ENCODE results near the gene ALG12. TPM values are rescaled to one million over a fixed set of nuclear protein-coding genes. Genes with fewer than 3 reads are reported as not detected.

Gene ALG12
- total RNA-seq, 2 donors from 2014 or later, result 17.4 to 30.1 TPM

GRCh38 chr22:49915610-49916009, 2.6 kb downstream of the ALG12 start:
- no peak for ATAC-seq (ENCODE audit: insufficient number of reproducible peaks, low FRiP score, low read depth)
- Histone ChIP-seq H3K27me3 (replicated peaks; ENCODE audit: insufficient read depth) (no peaks in the 10 kb centered on the region), H3K36me3 (peaks cover 14% of the 10 kb centered on the region), H3K27ac (no peak overlapping the region), H3K4me1 (ENCODE audit: control insufficient read depth in 1 of 2, low read depth in 2 of 2) (peaks cover 9 to 25% of the 10 kb centered on the region in 2 donors), H3K4me3 (no peak overlapping the region), H3K9me3 (no peaks in the 10 kb centered on the region)
- no peak for DNase-seq (ENCODE audit: low spot score)
- no peak for TF ChIP-seq CTCF (IDR thresholded peaks at IDR 0.05)

GRCh38 chr22:49914256-49914655, 4.0 kb downstream of the ALG12 start:
- no peak for ATAC-seq (ENCODE audit: insufficient number of reproducible peaks, low FRiP score, low read depth)
- no peak for DNase-seq (ENCODE audit: low spot score)

GRCh38 chr22:49913446-49913845, 4.8 kb downstream of the ALG12 start:
- ATAC-seq (ENCODE audit: insufficient number of reproducible peaks, low FRiP score, low read depth), result no peak
- H3K36me3 ChIP-seq, result peaks cover 16% of the 10 kb centered on the region
- no peak for TF ChIP-seq CTCF (IDR thresholded peaks at IDR 0.05)

More at GRCh38 chr22:49914256-49914655, 4.0 kb downstream of the ALG12 start:
- Histone ChIP-seq H3K4me3 (no peak overlapping the region), H3K27ac (no peak overlapping the region), H3K36me3 (peaks cover 12% of the 10 kb centered on the region), H3K9me3 (no peaks in the 10 kb centered on the region), H3K4me1 (ENCODE audit: control insufficient read depth in 1 of 2, low read depth in 2 of 2) (peaks cover 7 to 18% of the 10 kb centered on the region in 2 donors), H3K27me3 (replicated peaks; ENCODE audit: insufficient read depth) (no peaks in the 10 kb centered on the region)
- TF ChIP-seq CTCF (IDR thresholded peaks at IDR 0.05), result no peak

GRCh38 chr22:49913026-49913425, 5.2 kb downstream of the ALG12 start:
- H3K27ac ChIP-seq, result no peak overlapping the region
- ATAC-seq (ENCODE audit: insufficient number of reproducible peaks, low FRiP score, low read depth) (no peak), DNase-seq (ENCODE audit: low spot score) (no peak)
- no peaks in the 10 kb centered on the region for H3K9me3 ChIP-seq
- no peaks in the 10 kb centered on the region for H3K27me3 ChIP-seq (replicated peaks; ENCODE audit: insufficient read depth)
- no peak overlapping the region for H3K4me3 ChIP-seq
- no peak for TF ChIP-seq CTCF (IDR thresholded peaks at IDR 0.05)
- H3K4me1 ChIP-seq (ENCODE audit: control insufficient read depth in 1 of 2, low read depth in 2 of 2), result peaks cover 3 to 12% of the 10 kb centered on the region in 2 donors
- peaks cover 17% of the 10 kb centered on the region for H3K36me3 ChIP-seq

More at GRCh38 chr22:49913446-49913845, 4.8 kb downstream of the ALG12 start:
- Histone ChIP-seq H3K4me1 (ENCODE audit: control insufficient read depth in 1 of 2, low read depth in 2 of 2) (peaks cover 3 to 12% of the 10 kb centered on the region in 2 donors), H3K27ac (no peak overlapping the region), H3K4me3 (no peak overlapping the region), H3K27me3 (replicated peaks; ENCODE audit: insufficient read depth) (no peaks in the 10 kb centered on the region), H3K9me3 (no peaks in the 10 kb centered on the region)
- no peak for DNase-seq (ENCODE audit: low spot score)

GRCh38 chr22:49911881-49912625, 6.2 kb downstream of the ALG12 start:
- TF ChIP-seq CTCF (IDR thresholded peaks at IDR 0.05), result no peak
- Histone ChIP-seq H3K4me3 (no peak overlapping the region), H3K36me3 (peaks cover 27% of the 10 kb centered on the region), H3K27me3 (replicated peaks; ENCODE audit: insufficient read depth) (no peaks in the 10 kb centered on the region), H3K27ac (no peak overlapping the region), H3K9me3 (no peaks in the 10 kb centered on the region), H3K4me1 (ENCODE audit: control insufficient read depth in 1 of 2, low read depth in 2 of 2) (peaks cover 3 to 4% of the 10 kb centered on the region in 2 donors)
- ATAC-seq (ENCODE audit: insufficient number of reproducible peaks, low FRiP score, low read depth) (no peak), DNase-seq (ENCODE audit: low spot score) (no peak)
